Astrocyte (in vitro differentiated cells and primary cell): ENCODE results near the gene BAHD1. TPM values are rescaled to one million over a fixed set of nuclear protein-coding genes. Genes with fewer than 3 reads are reported as not detected.

Experiments used
- DNase-seq: peaks from one replicate; pipeline ENCODE4 v3.0.0-alpha.2; 2010; ENCODE audit warnings: low read depth
- FAIRE-seq: peaks from 2 replicates; lab custom pipeline; 2011; peaks lifted over from hg19 to GRCh38; lab: Jason Lieb, UNC
- H2AFZ ChIP-seq: 2 replicates; pipeline ENCODE4 v1.6.0; 2012; ENCODE audit warnings: low read depth, low read length, inconsistent platforms
- H3K27ac ChIP-seq: 2 replicates; pipeline ENCODE4 v1.5.1; 2011; ENCODE audit warnings: low read depth, low read length, inconsistent platforms
- H3K27me3 ChIP-seq: 2 replicates; pipeline ENCODE4 v1.6.0; 2011; ENCODE audit warnings: low read length, inconsistent platforms; ENCODE audit not compliant: insufficient read depth
- H3K36me3 ChIP-seq: 2 replicates; pipeline ENCODE4 v1.5.1; 2011; ENCODE audit warnings: low read length, inconsistent platforms; ENCODE audit not compliant: insufficient read depth
- H3K4me1 ChIP-seq: 2 replicates; pipeline ENCODE4 v1.5.1; 2011; ENCODE audit warnings: low read length, inconsistent platforms; ENCODE audit not compliant: insufficient read depth
- H3K4me2 ChIP-seq: 2 replicates; pipeline ENCODE4 v1.6.0; 2012; ENCODE audit warnings: low read length, inconsistent platforms
- H3K4me3 ChIP-seq: 2 replicates; pipeline ENCODE4 v1.5.1; 2011; ENCODE audit warnings: low read depth, mild to moderate bottlenecking, low read length, inconsistent platforms; ENCODE audit not compliant: insufficient read depth
- H3K79me2 ChIP-seq: 2 replicates; pipeline ENCODE4 v1.6.0; 2012; ENCODE audit warnings: mild to moderate bottlenecking, low read length, inconsistent platforms; ENCODE audit not compliant: insufficient read depth
- H3K9ac ChIP-seq: 2 replicates; pipeline ENCODE4 v1.6.0; 2012; ENCODE audit warnings: mild to moderate bottlenecking, low read length, inconsistent platforms
- H3K9me3 ChIP-seq: 2 replicates; pipeline ENCODE4 v1.5.1; 2012; ENCODE audit warnings: low read depth, mild to moderate bottlenecking, low read length, inconsistent platforms; ENCODE audit not compliant: insufficient read depth
- H4K20me1 ChIP-seq: 2 replicates; pipeline ENCODE4 v1.6.0; 2012; ENCODE audit warnings: low read length, inconsistent platforms; ENCODE audit not compliant: insufficient read depth
- H3K27ac Mint-ChIP-seq: one replicate; pipeline ENCODE4 v1.8.0; 2021; ENCODE audit warnings: mild to moderate bottlenecking, mixed read lengths; ENCODE audit not compliant: unreplicated experiment
- H3K27me3 Mint-ChIP-seq: one replicate; pipeline ENCODE4 v1.8.0; 2021; ENCODE audit warnings: low read depth, mixed read lengths; ENCODE audit not compliant: unreplicated experiment
- H3K36me3 Mint-ChIP-seq: one replicate; pipeline ENCODE4 v1.8.0; 2021; ENCODE audit warnings: low read depth, mixed read lengths; ENCODE audit not compliant: unreplicated experiment
- H3K4me1 Mint-ChIP-seq: one replicate; pipeline ENCODE4 v1.8.0; 2021; ENCODE audit warnings: low read depth, mixed read lengths; ENCODE audit not compliant: unreplicated experiment
- H3K4me3 Mint-ChIP-seq: one replicate; pipeline ENCODE4 v1.8.0; 2021; ENCODE audit warnings: mild to moderate bottlenecking, moderate library complexity, mixed read lengths; ENCODE audit not compliant: unreplicated experiment
- H3K9me3 Mint-ChIP-seq: one replicate; pipeline ENCODE4 v1.8.0; 2021; ENCODE audit warnings: mild to moderate bottlenecking, mixed read lengths; ENCODE audit not compliant: unreplicated experiment
- EZH2 ChIP-seq: IDR thresholded peaks from 2 replicates; pipeline ENCODE4 v1.6.1; 2012; ENCODE audit warnings: mild to moderate bottlenecking, low read length, inconsistent platforms; ENCODE audit not compliant: insufficient read depth
- total RNA-seq: library from RNA; stranded (reverse); gene quantifications from 2 replicates; pipeline ENCODE4 v1.2.1, GENCODE V29; 2021
- TF ChIP-seq, protein P1 (sequence below): IDR thresholded peaks from 2 replicates; pipeline ENCODE4 v1.5.1; 2011; ENCODE audit warnings: low read depth, mild to moderate bottlenecking, inconsistent platforms, low read length, moderate library complexity; ENCODE audit not compliant: insufficient read depth

BAHD1 gene
- total RNA-seq, 1 donor from 2014 or later: 30.4 TPM

DNA sequence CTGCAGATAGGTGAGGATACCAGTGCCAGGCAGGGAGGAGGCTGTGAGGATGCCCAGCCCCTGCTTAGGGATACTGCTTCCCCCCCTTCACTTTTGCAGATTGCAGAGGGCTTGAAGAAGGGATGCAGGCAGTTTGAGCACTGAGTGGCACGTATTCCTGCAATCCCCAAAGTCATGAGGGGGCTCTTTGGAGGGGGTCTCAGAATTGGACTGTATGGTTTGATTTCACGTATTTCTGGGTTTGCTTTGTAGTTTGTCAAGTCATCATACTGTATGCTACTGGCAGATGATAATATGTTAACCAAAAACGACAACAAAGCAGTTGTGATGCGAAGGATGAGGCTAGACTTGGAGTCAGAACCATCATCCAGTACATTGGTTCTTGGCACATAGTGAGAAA lies 58.1 kb downstream of the BAHD1 start:
- Histone ChIP-seq H3K79me2 (no peaks in the 10 kb centered on the region), H3K9me3 (no peaks in the 10 kb centered on the region), H3K27ac (no peak overlapping the region), H2AFZ (no peak overlapping the region), H4K20me1 (no peaks in the 10 kb centered on the region), H3K27me3 (peaks cover 32% of the 10 kb centered on the region), H3K4me1 (peaks cover 18% of the 10 kb centered on the region), H3K4me3 (no peak overlapping the region), H3K4me2 (peak overlapping the region; percentile 46), H3K9ac (no peak overlapping the region), H3K36me3 (no peaks in the 10 kb centered on the region)
- Mint-ChIP-seq H3K4me1 (peaks cover 3% of the 10 kb centered on the region), H3K36me3 (no peaks in the 10 kb centered on the region), H3K9me3 (peaks cover 3% of the 10 kb centered on the region), H3K4me3 (no peak overlapping the region), H3K27ac (no peak overlapping the region), H3K27me3 (peaks cover 26% of the 10 kb centered on the region)
- FAIRE-seq (no peak), DNase-seq (no peak)
- TF ChIP-seq, protein P1, sequence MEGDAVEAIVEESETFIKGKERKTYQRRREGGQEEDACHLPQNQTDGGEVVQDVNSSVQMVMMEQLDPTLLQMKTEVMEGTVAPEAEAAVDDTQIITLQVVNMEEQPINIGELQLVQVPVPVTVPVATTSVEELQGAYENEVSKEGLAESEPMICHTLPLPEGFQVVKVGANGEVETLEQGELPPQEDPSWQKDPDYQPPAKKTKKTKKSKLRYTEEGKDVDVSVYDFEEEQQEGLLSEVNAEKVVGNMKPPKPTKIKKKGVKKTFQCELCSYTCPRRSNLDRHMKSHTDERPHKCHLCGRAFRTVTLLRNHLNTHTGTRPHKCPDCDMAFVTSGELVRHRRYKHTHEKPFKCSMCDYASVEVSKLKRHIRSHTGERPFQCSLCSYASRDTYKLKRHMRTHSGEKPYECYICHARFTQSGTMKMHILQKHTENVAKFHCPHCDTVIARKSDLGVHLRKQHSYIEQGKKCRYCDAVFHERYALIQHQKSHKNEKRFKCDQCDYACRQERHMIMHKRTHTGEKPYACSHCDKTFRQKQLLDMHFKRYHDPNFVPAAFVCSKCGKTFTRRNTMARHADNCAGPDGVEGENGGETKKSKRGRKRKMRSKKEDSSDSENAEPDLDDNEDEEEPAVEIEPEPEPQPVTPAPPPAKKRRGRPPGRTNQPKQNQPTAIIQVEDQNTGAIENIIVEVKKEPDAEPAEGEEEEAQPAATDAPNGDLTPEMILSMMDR: no peak
- TF ChIP-seq EZH2: no peak

DNA sequence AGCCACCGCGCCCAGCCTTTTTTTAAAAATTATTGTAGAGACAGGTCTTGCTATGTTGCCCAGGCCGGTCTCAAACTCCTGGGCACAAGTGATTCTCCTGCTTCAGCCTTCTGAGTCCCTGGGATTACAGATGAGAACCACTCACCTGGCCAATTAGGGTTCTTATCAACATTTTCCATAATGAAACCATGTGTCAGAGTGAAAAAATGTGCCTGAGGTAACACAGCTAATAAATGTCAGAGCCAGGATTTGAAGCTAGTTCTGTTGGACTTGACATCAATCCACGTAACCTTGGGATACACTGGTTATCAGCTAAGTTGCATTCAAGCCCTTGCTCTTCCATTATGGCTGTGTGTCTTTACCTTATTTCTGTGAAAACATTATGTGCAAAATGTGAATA lies 59.2 kb downstream of the BAHD1 start:
- H3K27me3 Mint-ChIP-seq: peaks cover 27% of the 10 kb centered on the region
- H3K27ac Mint-ChIP-seq: no peak overlapping the region
- no peak for FAIRE-seq
- Histone ChIP-seq H3K9me3 (no peaks in the 10 kb centered on the region), H3K4me2 (no peak overlapping the region), H3K36me3 (no peaks in the 10 kb centered on the region), H4K20me1 (no peaks in the 10 kb centered on the region), H3K4me3 (no peak overlapping the region), H3K79me2 (no peaks in the 10 kb centered on the region), H3K27ac (no peak overlapping the region), H3K27me3 (peaks cover 24% of the 10 kb centered on the region), H3K9ac (no peak overlapping the region), H3K4me1 (peaks cover 18% of the 10 kb centered on the region), H2AFZ (no peak overlapping the region)
- TF ChIP-seq, protein P1: no peak
- TF ChIP-seq EZH2: no peak
- peaks cover under 1% of the 10 kb centered on the region for H3K9me3 Mint-ChIP-seq
- DNase-seq: no peak
- no peak overlapping the region for H3K4me3 Mint-ChIP-seq
- no peaks in the 10 kb centered on the region for H3K36me3 Mint-ChIP-seq
- H3K4me1 Mint-ChIP-seq: no peaks in the 10 kb centered on the region

DNA sequence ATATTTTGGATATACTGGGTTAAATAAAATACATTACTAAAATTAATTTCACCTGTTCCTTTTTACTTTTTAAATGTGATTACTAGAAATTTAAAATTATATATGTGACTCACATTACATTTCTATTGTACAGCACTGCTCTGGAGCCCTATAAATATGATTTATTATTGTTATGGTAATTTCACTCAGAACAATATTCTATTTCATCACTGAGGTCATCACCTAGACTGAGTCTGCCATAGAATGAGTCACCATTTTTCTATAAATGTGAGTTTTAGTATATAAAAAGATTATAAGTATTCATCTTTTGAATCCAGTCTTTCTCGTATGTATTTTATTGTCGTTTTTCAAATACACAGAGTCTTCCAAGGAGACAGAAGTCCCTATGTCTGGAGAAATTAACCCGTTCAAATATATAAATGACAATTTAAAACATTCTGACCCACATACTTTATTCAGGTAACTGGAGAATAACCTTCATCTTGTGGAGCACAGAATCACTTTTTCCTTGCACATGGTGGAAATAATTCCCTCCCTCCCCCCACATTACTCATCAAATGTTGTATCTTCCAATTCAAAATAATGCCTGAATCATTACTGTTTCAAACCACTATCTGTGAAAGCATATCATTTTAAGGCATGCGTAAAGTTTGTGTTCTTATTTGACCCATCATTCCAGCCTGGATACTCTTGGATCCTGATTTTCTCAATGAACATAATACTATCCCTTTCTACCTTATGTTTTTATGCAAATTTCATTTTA lies 60.0 kb downstream of the BAHD1 start:
- TF ChIP-seq EZH2: no peak
- TF ChIP-seq, protein P1: no peak
- Histone ChIP-seq H3K4me2 (peak overlapping the region; percentile 36), H3K27ac (no peak overlapping the region)

More for the DNA sequence above, 60.0 kb downstream of the BAHD1 start:
- Histone ChIP-seq H3K4me1 (peaks cover 18% of the 10 kb centered on the region), H3K27me3 (peaks cover 18% of the 10 kb centered on the region), H3K4me3 (no peak overlapping the region), H3K9ac (no peak overlapping the region), H2AFZ (no peak overlapping the region), H3K36me3 (no peaks in the 10 kb centered on the region), H4K20me1 (no peaks in the 10 kb centered on the region), H3K9me3 (no peaks in the 10 kb centered on the region), H3K79me2 (no peaks in the 10 kb centered on the region)
- peak; percentile 44 for DNase-seq
- Mint-ChIP-seq H3K4me3 (no peak overlapping the region), H3K4me1 (no peaks in the 10 kb centered on the region), H3K27me3 (peaks cover 26% of the 10 kb centered on the region), H3K27ac (no peak overlapping the region), H3K36me3 (no peaks in the 10 kb centered on the region), H3K9me3 (no peaks in the 10 kb centered on the region)
- no peak for FAIRE-seq
